ENCODE measurements around the gene KRTAP5-9. TPM values are rescaled to one million over a fixed set of nuclear protein-coding genes. Genes with fewer than 3 reads are reported as not detected.

KRTAP5-9 gene
- total RNA-seq, 1 experiment from 2014 or later = not detected

- no peak for ATAC-seq
- no peaks in the 10 kb centered on the region for H3K9me3 ChIP-seq (ENCODE audit: low read length)
- H3K27me3 ChIP-seq (ENCODE audit: low read length) = peaks cover 52% of the 10 kb centered on the region; the same call in 1 of the 2 replicates
- TF ChIP-seq EZH2 (IDR thresholded peaks at IDR 0.05; ENCODE audit: low read length, unreplicated experiment) = no peak
- TF ChIP-seq EZH2phosphoT487 (IDR thresholded peaks at IDR 0.05; ENCODE audit: borderline replicate concordance, low read length) = no peak
- TF ChIP-seq CTCF (conservative IDR thresholded peaks at IDR 0.05; ENCODE audit: low read depth, low read length) = no peak
- H3K9ac ChIP-seq (ENCODE audit: low read length) = no peak overlapping the region
- intact Hi-C loops (cut with micrococcal nuclease) = no loop called here
- no peaks in the 10 kb centered on the region for H3K79me2 ChIP-seq (ENCODE audit: low read length)
- ChIA-PET POLR2A (ENCODE audit: unreplicated experiment) (no interaction called here), CTCF (interaction anchor here (0.8 kb wide), 1 partner anchor 483 kb away, joined by 4 read pairs; no protein-coding TSS in a partner anchor)
- no peaks in the 10 kb centered on the region for H3K4me1 ChIP-seq (ENCODE audit: insufficient read depth, low read length)
- no peaks in the 10 kb centered on the region for H3K9me2 ChIP-seq (replicated peaks; ENCODE audit: low read length)
- H3K36me3 ChIP-seq (ENCODE audit: low read depth, low read length) = no peaks in the 10 kb centered on the region
- H2AFZ ChIP-seq (ENCODE audit: low read length) = no peak overlapping the region
- H3F3A ChIP-seq (ENCODE audit: low read length, unreplicated experiment) = no peaks in the 10 kb centered on the region
- no peak overlapping the region for H3K4me3 ChIP-seq (ENCODE audit: low read length)
- BruUV-seq (replicated peaks) = no TSS peak
- DNase-seq = no peak
- no peak overlapping the region for H3K4me2 ChIP-seq (ENCODE audit: low read length)
- H4K20me1 ChIP-seq (ENCODE audit: low read length) = no peaks in the 10 kb centered on the region
- H3K27ac ChIP-seq (ENCODE audit: low read length) = no peak overlapping the region
Measured at GRCh38 chr11:71543866-71544265, 4.4 kb upstream of the KRTAP5-9 start.

GRCh38 chr11:71544525-71545214 lies 3.5 kb upstream of the KRTAP5-9 start:
- no TSS peak for BruUV-seq (replicated peaks)
- Histone ChIP-seq H4K20me1 (ENCODE audit: low read length) (no peaks in the 10 kb centered on the region), H3K4me2 (ENCODE audit: low read length) (no peak overlapping the region), H3K4me3 (ENCODE audit: low read length) (no peak overlapping the region), H3K9me2 (replicated peaks; ENCODE audit: low read length) (no peaks in the 10 kb centered on the region), H3F3A (ENCODE audit: low read length, unreplicated experiment) (no peaks in the 10 kb centered on the region), H2AFZ (ENCODE audit: low read length) (no peak overlapping the region), H3K27ac (ENCODE audit: low read length) (no peak overlapping the region), H3K9ac (ENCODE audit: low read length) (no peak overlapping the region), H3K9me3 (ENCODE audit: low read length) (no peaks in the 10 kb centered on the region), H3K27me3 (ENCODE audit: low read length) (peaks cover 57% of the 10 kb centered on the region; the same call in 1 of the 2 replicates), H3K36me3 (ENCODE audit: low read depth, low read length) (no peaks in the 10 kb centered on the region), H3K4me1 (ENCODE audit: insufficient read depth, low read length) (no peaks in the 10 kb centered on the region), H3K79me2 (ENCODE audit: low read length) (no peaks in the 10 kb centered on the region)
- TF ChIP-seq EZH2phosphoT487 (IDR thresholded peaks at IDR 0.05; ENCODE audit: borderline replicate concordance, low read length) (no peak), CTCF (conservative IDR thresholded peaks at IDR 0.05; ENCODE audit: low read depth, low read length) (no peak)
- no peak for DNase-seq
- no peak for ATAC-seq
- intact Hi-C loops (cut with micrococcal nuclease) = no loop called here
- ChIA-PET CTCF (interaction anchor here (0.8 kb wide), 1 partner anchor 484 kb away, joined by 4 read pairs; no protein-coding TSS in a partner anchor), POLR2A (ENCODE audit: unreplicated experiment) (no interaction called here)

GRCh38 chr11:71545405-71545966 lies 2.7 kb upstream of the KRTAP5-9 start:
- H3F3A ChIP-seq (ENCODE audit: low read length, unreplicated experiment) = no peaks in the 10 kb centered on the region
- H2AFZ ChIP-seq (ENCODE audit: low read length) = no peak overlapping the region
- no peaks in the 10 kb centered on the region for H3K9me3 ChIP-seq (ENCODE audit: low read length)
- no TSS peak for BruUV-seq (replicated peaks)
- no peaks in the 10 kb centered on the region for H3K79me2 ChIP-seq (ENCODE audit: low read length)
- ChIA-PET POLR2A (ENCODE audit: unreplicated experiment) (no interaction called here), CTCF (no interaction called here)
- intact Hi-C loops (cut with micrococcal nuclease) = no loop called here
- DNase-seq = no peak
- TF ChIP-seq CTCF (conservative IDR thresholded peaks at IDR 0.05; ENCODE audit: low read depth, low read length) (no peak), EZH2 (IDR thresholded peaks at IDR 0.05; ENCODE audit: low read length, unreplicated experiment) (no peak), EZH2phosphoT487 (IDR thresholded peaks at IDR 0.05; ENCODE audit: borderline replicate concordance, low read length) (no peak)
- H3K27me3 ChIP-seq (ENCODE audit: low read length) = peaks cover 64% of the 10 kb centered on the region; the same call in 1 of the 2 replicates
- no peaks in the 10 kb centered on the region for H3K9me2 ChIP-seq (replicated peaks; ENCODE audit: low read length)
- H3K4me3 ChIP-seq (ENCODE audit: low read length) = no peak overlapping the region
- H3K9ac ChIP-seq (ENCODE audit: low read length) = no peak overlapping the region
- H3K4me1 ChIP-seq (ENCODE audit: insufficient read depth, low read length) = no peaks in the 10 kb centered on the region
- no peak overlapping the region for H3K4me2 ChIP-seq (ENCODE audit: low read length)
- ATAC-seq = no peak
- H4K20me1 ChIP-seq (ENCODE audit: low read length) = no peaks in the 10 kb centered on the region
- H3K27ac ChIP-seq (ENCODE audit: low read length) = no peak overlapping the region
- no peaks in the 10 kb centered on the region for H3K36me3 ChIP-seq (ENCODE audit: low read depth, low read length)
